MM.1S (cell line): ENCODE data around the gene SMG6.

Source experiments
- DNase-seq: peaks from one replicate; pipeline ENCODE4 v3.0.0-alpha.2; 2015
- H2AFZ ChIP-seq: fragments of 300-600 bp; sonication (generic); 2 replicates; pipeline ENCODE4 v1.6.0; 2016; ENCODE audit warnings: antibody characterized with exemption, low read length
- H3F3A ChIP-seq: fragments of 300-600 bp; sonication (generic); 2 replicates; pipeline ENCODE4 v1.6.1; 2016; ENCODE audit warnings: mild to moderate bottlenecking, antibody characterized with exemption, low read length, moderate library complexity, mixed read lengths; ENCODE audit not compliant: insufficient read depth
- H3K27ac ChIP-seq: fragments of 300-600 bp; sonication (generic); 2 replicates; pipeline ENCODE4 v1.5.1; 2016; ENCODE audit warnings: mild to moderate bottlenecking, low read length
- H3K27me3 ChIP-seq: fragments of 300-600 bp; sonication (generic); replicated peaks from 2 replicates; pipeline ENCODE4 v1.6.0; 2016; ENCODE audit warnings: low read length; ENCODE audit not compliant: insufficient read depth
- H3K36me3 ChIP-seq: fragments of 300-600 bp; sonication (generic); replicated peaks from 2 replicates; pipeline ENCODE4 v1.6.1; 2016; ENCODE audit warnings: mild to moderate bottlenecking, low read length, mixed read lengths; ENCODE audit not compliant: insufficient read depth
- H3K4me1 ChIP-seq: fragments of 300-600 bp; sonication (generic); 2 replicates; pipeline ENCODE4 v1.6.1; 2016; ENCODE audit warnings: low read length, mixed read lengths
- H3K4me2 ChIP-seq: fragments of 300-600 bp; sonication (generic); 2 replicates; pipeline ENCODE4 v1.6.0; 2016; ENCODE audit warnings: low read depth, low read length
- H3K4me3 ChIP-seq: fragments of 300-600 bp; sonication (generic); 2 replicates; pipeline ENCODE4 v1.5.1; 2016; ENCODE audit warnings: low read length, mixed read lengths
- H3K79me2 ChIP-seq: fragments of 300-600 bp; sonication (generic); 2 replicates; pipeline ENCODE4 v1.6.1; 2016; ENCODE audit warnings: mixed run types, low read length, mixed read lengths
- H3K9ac ChIP-seq: fragments of 300-600 bp; sonication (generic); 2 replicates; pipeline ENCODE4 v1.6.1; 2016; ENCODE audit warnings: low read length, mixed read lengths
- H3K9me2 ChIP-seq: fragments of 300-600 bp; sonication (generic); replicated peaks from 2 replicates; pipeline ENCODE4 v1.6.1; 2016; ENCODE audit warnings: mild to moderate bottlenecking, low read length, mixed read lengths; ENCODE audit not compliant: insufficient read depth
- H3K9me3 ChIP-seq: fragments of 300-600 bp; sonication (generic); replicated peaks from 2 replicates; pipeline ENCODE4 v1.6.1; 2016; ENCODE audit warnings: mild to moderate bottlenecking, low read length, mixed read lengths; ENCODE audit not compliant: insufficient read depth
- H4K20me1 ChIP-seq: fragments of 300-600 bp; sonication (generic); 2 replicates; pipeline ENCODE4 v1.6.1; 2016; ENCODE audit warnings: mild to moderate bottlenecking, low read length, moderate library complexity, mixed read lengths; ENCODE audit not compliant: insufficient read depth
- CTCF ChIP-seq: fragments of 300-600 bp; sonication (generic); IDR thresholded peaks from 2 replicates; pipeline ENCODE4 v1.5.1; 2016; ENCODE audit warnings: antibody characterized with exemption, low read length, mixed read lengths
- EZH2 ChIP-seq: fragments of 300-600 bp; sonication (generic); optimal IDR thresholded peaks from 2 replicates; pipeline ENCODE3; 2017; ENCODE audit warnings: low read depth, mild to moderate bottlenecking, antibody characterized with exemption, low read length, mixed read lengths
- EZH2phosphoT487 ChIP-seq: fragments of 300-600 bp; sonication (generic); IDR thresholded peaks from 2 replicates; pipeline ENCODE4 v1.6.1; 2018; ENCODE audit warnings: antibody characterized with exemption, low read length

The SMG6 gene

GRCh38 chr17:2175294-2175628, 128.3 kb downstream of the SMG6 start:
- Histone ChIP-seq H3K9ac (no peak overlapping the region), H2AFZ (no peak overlapping the region), H3K79me2 (no peaks in the 10 kb centered on the region), H3K4me2 (no peak overlapping the region), H3K9me2 (no peaks in the 10 kb centered on the region), H3K27ac (no peak overlapping the region), H3K27me3 (no peaks in the 10 kb centered on the region), H3K4me3 (no peak overlapping the region), H3K4me1 (no peaks in the 10 kb centered on the region), H3K36me3 (no peaks in the 10 kb centered on the region), H4K20me1 (no peaks in the 10 kb centered on the region), H3K9me3 (no peaks in the 10 kb centered on the region), H3F3A (no peaks in the 10 kb centered on the region)
- TF ChIP-seq CTCF (no peak), EZH2phosphoT487 (no peak), EZH2 (no peak)
- DNase-seq, result no peak

GRCh38 chr17:2174468-2175293, 128.9 kb downstream of the SMG6 start:
- H3F3A ChIP-seq, result no peaks in the 10 kb centered on the region
- no peak overlapping the region for H2AFZ ChIP-seq
- no peak for DNase-seq
- H4K20me1 ChIP-seq, result no peaks in the 10 kb centered on the region
- no peaks in the 10 kb centered on the region for H3K79me2 ChIP-seq
- H3K36me3 ChIP-seq, result no peaks in the 10 kb centered on the region
- H3K9me3 ChIP-seq, result no peaks in the 10 kb centered on the region
- H3K9me2 ChIP-seq, result no peaks in the 10 kb centered on the region
- no peaks in the 10 kb centered on the region for H3K4me1 ChIP-seq
- no peak overlapping the region for H3K27ac ChIP-seq
- no peak overlapping the region for H3K4me3 ChIP-seq
- H3K27me3 ChIP-seq, result no peaks in the 10 kb centered on the region
- H3K4me2 ChIP-seq, result no peak overlapping the region
- H3K9ac ChIP-seq, result no peak overlapping the region
- TF ChIP-seq CTCF (no peak), EZH2phosphoT487 (no peak), EZH2 (no peak)

GRCh38 chr17:2174014-2174413, 129.6 kb downstream of the SMG6 start:
- no peak overlapping the region for H3K4me3 ChIP-seq
- no peak for DNase-seq
- H2AFZ ChIP-seq, result no peak overlapping the region
- H4K20me1 ChIP-seq, result no peaks in the 10 kb centered on the region
- no peaks in the 10 kb centered on the region for H3K36me3 ChIP-seq
- no peaks in the 10 kb centered on the region for H3K9me3 ChIP-seq
- no peaks in the 10 kb centered on the region for H3K9me2 ChIP-seq
- H3F3A ChIP-seq, result no peaks in the 10 kb centered on the region
- H3K4me1 ChIP-seq, result no peaks in the 10 kb centered on the region
- H3K4me2 ChIP-seq, result no peak overlapping the region
- H3K27me3 ChIP-seq, result no peaks in the 10 kb centered on the region
- no peak for TF ChIP-seq EZH2
- TF ChIP-seq EZH2phosphoT487, result no peak
- no peak for TF ChIP-seq CTCF
- no peak overlapping the region for H3K9ac ChIP-seq
- no peaks in the 10 kb centered on the region for H3K79me2 ChIP-seq
- no peak overlapping the region for H3K27ac ChIP-seq
